ENCODE measurements around the gene NRG3.

Gene NRG3

GRCh38 chr10:82266438-82266837, 391.4 kb downstream of the NRG3 start:
- TF ChIP-seq CTCF (conservative IDR thresholded peaks at IDR 0.05): no peak
- H3K27ac ChIP-seq: no peak overlapping the region

GRCh38 chr10:82267014-82267413, 392.0 kb downstream of the NRG3 start:
- TF ChIP-seq CTCF (conservative IDR thresholded peaks at IDR 0.05): no peak
- no peak overlapping the region for H3K27ac ChIP-seq

GRCh38 chr10:82267465-82267864, 392.5 kb downstream of the NRG3 start:
- TF ChIP-seq CTCF (conservative IDR thresholded peaks at IDR 0.05): no peak
- no peak overlapping the region for H3K27ac ChIP-seq

- TF ChIP-seq CTCF (conservative IDR thresholded peaks at IDR 0.05): no peak
- H3K27ac ChIP-seq: no peak overlapping the region
Observed at GRCh38 chr10:82267960-82268359, 393.0 kb downstream of the NRG3 start.

GRCh38 chr10:82277591-82277990, 402.6 kb downstream of the NRG3 start:
- H3K27ac ChIP-seq: no peak overlapping the region
- no peak for TF ChIP-seq CTCF (conservative IDR thresholded peaks at IDR 0.05)

- no peak overlapping the region for H3K27ac ChIP-seq
- TF ChIP-seq CTCF (conservative IDR thresholded peaks at IDR 0.05): no peak
Observed at GRCh38 chr10:82278401-82279182, 403.6 kb downstream of the NRG3 start.

- no peak overlapping the region for H3K27ac ChIP-seq
- TF ChIP-seq CTCF (conservative IDR thresholded peaks at IDR 0.05): no peak
Observed at GRCh38 chr10:82282782-82283456, 407.9 kb downstream of the NRG3 start.

All from VCaP (cell line).